IMR-90 (cell line): Measurements from ENCODE around the gene SLC4A5. TPM values are rescaled to one million over a fixed set of nuclear protein-coding genes. Genes with fewer than 3 reads are reported as not detected.

ENCODE experiments used
- ATAC-seq: fragments of 200-7000 bp; cut with Tn5 transposase; 2 replicates; pipeline ENCODE4 v1.9.1; 2020; ENCODE audit warnings: low read depth, mild to moderate bottlenecking, moderate library complexity
- BruUV-seq: library from RNA; stranded (reverse); fragments of 400-500 nt; replicated peaks from 2 replicates; lab custom pipeline; 2021; lab: Mats Ljungman, UMichigan
- CTCF ChIA-PET: fragments of 300-600 bp; formaldehyde crosslinking; extraction: SDS; loops from one replicate; lab custom pipeline; 2021; ENCODE audit warnings: antibody characterized with exemption; lab: Yijun Ruan, JAX
- POLR2A ChIA-PET: fragments of 300-600 bp; sonication (Branson Sonifier 250); formaldehyde crosslinking; loops from one replicate; lab custom pipeline; 2022; ENCODE audit warnings: antibody characterized with exemption; ENCODE audit not compliant: unreplicated experiment; lab: Charles Lee
- DNase-seq: peaks from one replicate; pipeline ENCODE4 v3.0.0; 2013
- H2AFZ ChIP-seq: replicated peaks from 2 replicates; pipeline ENCODE3; 2013; ENCODE audit warnings: low read length, mild to moderate bottlenecking; ENCODE audit not compliant: poor library complexity
- H2AK5ac ChIP-seq: 2 replicates; pipeline ENCODE4 v1.6.1; 2013; ENCODE audit warnings: low read depth, low read length, inconsistent platforms
- H2AK9ac ChIP-seq: replicated peaks from 2 replicates; pipeline ENCODE3; 2013; ENCODE audit warnings: mild to moderate bottlenecking, low read depth, low read length, moderate library complexity; ENCODE audit not compliant: poor library complexity
- H2BK120ac ChIP-seq: 2 replicates; pipeline ENCODE4 v1.6.1; 2013; ENCODE audit warnings: low read depth, low read length, inconsistent platforms
- H2BK15ac ChIP-seq: 3 replicates; pipeline ENCODE4 v1.6.1; 2013; ENCODE audit warnings: low read depth, low read length, inconsistent platforms
- H2BK20ac ChIP-seq: 2 replicates; pipeline ENCODE4 v1.6.1; 2013; ENCODE audit warnings: low read depth, mild to moderate bottlenecking, inconsistent platforms, low read length, moderate library complexity
- H2BK5ac ChIP-seq: 2 replicates; pipeline ENCODE4 v1.6.1; 2013; ENCODE audit warnings: mild to moderate bottlenecking, low read depth, low read length, inconsistent platforms; ENCODE audit not compliant: poor library complexity, severe bottlenecking
- H3K14ac ChIP-seq: replicated peaks from 2 replicates; pipeline ENCODE4 v1.6.1; 2013; ENCODE audit warnings: low read depth, low read length, inconsistent platforms
- H3K18ac ChIP-seq: 2 replicates; pipeline ENCODE4 v1.6.1; 2013; ENCODE audit warnings: low read depth, low read length, control low read depth
- H3K23ac ChIP-seq: 2 replicates; pipeline ENCODE4 v1.6.1; 2013; ENCODE audit warnings: low read depth, low read length, inconsistent platforms
- H3K27ac ChIP-seq: 2 replicates; pipeline ENCODE4 v1.5.1; 2013; ENCODE audit warnings: mild to moderate bottlenecking, control low read depth, low read length; ENCODE audit not compliant: insufficient read depth
- H3K27me3 ChIP-seq: 2 replicates; pipeline ENCODE4 v1.6.1; 2013; ENCODE audit warnings: low read length; ENCODE audit not compliant: control insufficient read depth, insufficient read depth
- H3K36me3 ChIP-seq: 2 replicates; pipeline ENCODE4 v1.6.1; 2013; ENCODE audit warnings: low read length, mixed read lengths; ENCODE audit not compliant: control insufficient read depth, insufficient read depth
- H3K4ac ChIP-seq: 2 replicates; pipeline ENCODE4 v1.6.1; 2013; ENCODE audit warnings: low read depth, low read length, inconsistent platforms
- H3K4me1 ChIP-seq: 2 replicates; pipeline ENCODE4 v1.6.1; 2013; ENCODE audit warnings: low read length, mixed read lengths; ENCODE audit not compliant: control insufficient read depth, insufficient read depth
- H3K4me2 ChIP-seq: 2 replicates; pipeline ENCODE4 v1.6.1; 2013; ENCODE audit warnings: low read depth, mild to moderate bottlenecking, control low read depth, low read length, moderate library complexity
- H3K4me3 ChIP-seq: 2 replicates; pipeline ENCODE4 v1.5.1; 2013; ENCODE audit warnings: low read depth, mild to moderate bottlenecking, control low read depth, low read length, moderate library complexity; ENCODE audit not compliant: insufficient read depth
- H3K56ac ChIP-seq: 2 replicates; pipeline ENCODE4 v1.6.1; 2013; ENCODE audit warnings: low read length, inconsistent platforms; ENCODE audit not compliant: insufficient read depth; ENCODE audit errors: extremely low read depth
- H3K79me1 ChIP-seq, 2 experiments: 2 replicates each; pipeline ENCODE4 v1.6.1; 2013; ENCODE audit warnings: low read length in 2 of 2, inconsistent platforms in 1 of 2, low read depth in 1 of 2
- H3K9ac ChIP-seq: 2 replicates; pipeline ENCODE4 v1.6.1; 2013; ENCODE audit warnings: low read depth, low read length, control low read depth
- H3K9me1 ChIP-seq: 2 replicates; pipeline ENCODE4 v1.6.1; 2013; ENCODE audit warnings: low read length, inconsistent platforms; ENCODE audit not compliant: insufficient read depth
- H3K9me3 ChIP-seq: 2 replicates; pipeline ENCODE4 v1.6.1; 2013; ENCODE audit warnings: low read length; ENCODE audit not compliant: control insufficient read depth, insufficient read depth
- H4K20me1 ChIP-seq: 2 replicates; pipeline ENCODE4 v1.6.1; 2013; ENCODE audit warnings: low read length, inconsistent platforms; ENCODE audit not compliant: insufficient read depth
- H4K5ac ChIP-seq: 2 replicates; pipeline ENCODE4 v1.6.1; 2013; ENCODE audit warnings: mild to moderate bottlenecking, low read depth, low read length, control low read depth
- H4K8ac ChIP-seq, 2 experiments: 2 replicates each; pipeline ENCODE4 v1.6.1; 2013; ENCODE audit warnings: low read depth in 2 of 2, low read length in 2 of 2, control low read depth in 1 of 2, inconsistent platforms in 1 of 2
- H4K91ac ChIP-seq: 2 replicates; pipeline ENCODE4 v1.6.1; 2013; ENCODE audit warnings: low read depth, low read length, inconsistent platforms; ENCODE audit not compliant: insufficient read depth
- BHLHE40 ChIP-seq: fragments of 150-350 bp; IDR thresholded peaks from 2 replicates; pipeline ENCODE4 v1.6.1; 2016; ENCODE audit warnings: mild to moderate bottlenecking, low read depth, low read length
- MAFK ChIP-seq: IDR thresholded peaks from 2 replicates; pipeline ENCODE4 v1.6.1; 2012; ENCODE audit warnings: low read depth, low read length, improper control_type of control experiment
- MAZ ChIP-seq: IDR thresholded peaks from 2 replicates; pipeline ENCODE4 v1.6.1; 2012; ENCODE audit warnings: low read depth, mild to moderate bottlenecking, low read length, improper control_type of control experiment, moderate library complexity, borderline replicate concordance
- MXI1 ChIP-seq: IDR thresholded peaks from 2 replicates; pipeline ENCODE4 v1.6.1; 2012; ENCODE audit warnings: low read depth, mild to moderate bottlenecking, low read length, moderate library complexity, borderline replicate concordance
- POLR2A ChIP-seq: IDR thresholded peaks from 2 replicates; pipeline ENCODE4 v1.6.1; 2012; ENCODE audit warnings: mild to moderate bottlenecking, low read depth, low read length
- RCOR1 ChIP-seq: IDR thresholded peaks from 2 replicates; pipeline ENCODE4 v1.6.1; 2012; ENCODE audit warnings: mild to moderate bottlenecking, low read length, improper control_type of control experiment; ENCODE audit not compliant: insufficient replicate concordance
- RFX5 ChIP-seq: IDR thresholded peaks from 2 replicates; pipeline ENCODE4 v1.8.0; 2012; ENCODE audit warnings: low read depth, mild to moderate bottlenecking, low read length, moderate library complexity
- SMC3 ChIP-seq: fragments of 150-350 bp; IDR thresholded peaks from 2 replicates; pipeline ENCODE4 v1.6.1; 2016; ENCODE audit warnings: low read depth, mild to moderate bottlenecking, antibody characterized with exemption, low read length, moderate library complexity
- WGBS, 2 experiments: methylation state at CpG; one replicate each; pipeline versions ENCODE4 v1.1.5 to v1.1.7; 2013; ENCODE audit warnings: missing lambda C conversion rate in 2 of 2; ENCODE audit not compliant: insufficient read length in 1 of 2; ENCODE audit errors: extremely low coverage in 2 of 2; 5-methylcytosine and 5-hydroxymethylcytosine counted together
- dilution Hi-C: fragments of 300-500 bp; cut with HindIII; formaldehyde crosslinking; loops from one replicate; pipeline ENCODE4 v1.14.3; 2018; ENCODE audit warnings: low sequenced_read_pairs; ENCODE audit not compliant: unreplicated experiment
- in situ Hi-C: fragments of 300-500 bp; cut with MboI; formaldehyde crosslinking; loops from 3 replicates; pipeline ENCODE4 v1.14.3; 2019; ENCODE audit warnings: low sequenced_read_pairs, inconsistent platforms, mixed read lengths
- intact Hi-C: fragments of 100-400 bp; cut with micrococcal nuclease; formaldehyde crosslinking; loops from 2 replicates; pipeline ENCODE4 v1.10.0; 2022
- polyA plus RNA-seq, 3 experiments: library from polyadenylated mRNA; depleted of rRNA; stranded (reverse); fragments of >200 nt; gene quantifications; 2 replicates each; pipeline ENCODE4 v1.2.3, GENCODE V29; 2012; ENCODE audit warnings: low replicate concordance in 1 of 3
- total RNA-seq: library from RNA; depleted of rRNA; stranded (reverse); fragments of >200 nt; gene quantifications from 2 replicates; pipeline ENCODE4 v1.2.3, GENCODE V29; 2012

The SLC4A5 gene
- total and polyA plus RNA-seq, 2 of the 4 experiments (the other 2 are of a cell fraction) = 0.18 to 0.22 TPM

DNA sequence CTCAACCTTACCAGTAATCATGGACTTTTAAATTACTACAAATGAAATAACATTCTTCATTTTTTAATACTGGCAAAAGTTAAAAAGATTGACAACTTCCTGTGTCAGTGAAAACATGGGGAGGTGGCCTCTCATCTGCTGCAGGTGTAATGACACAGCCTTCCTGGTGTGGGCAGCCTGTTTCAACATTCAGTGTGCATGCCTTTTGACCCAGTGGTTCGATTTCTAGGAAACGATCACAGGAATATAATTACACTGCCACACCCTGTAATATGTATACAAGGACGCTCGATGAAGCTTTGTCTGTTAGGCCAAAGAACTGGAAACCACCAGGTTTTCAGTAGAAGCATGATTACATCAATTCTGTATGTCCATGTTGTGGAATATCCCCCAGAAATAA is 76.1 kb downstream of the SLC4A5 start:
- no peak overlapping the region for H2AK9ac ChIP-seq
- dilution Hi-C loops (no loop called here), in situ Hi-C loops (no loop called here), intact Hi-C loops (no loop called here)
- no peak overlapping the region for H3K4me3 ChIP-seq
- H3K9me1 ChIP-seq = no peaks in the 10 kb centered on the region
- no peak overlapping the region for H3K27ac ChIP-seq
- H3K36me3 ChIP-seq = no peaks in the 10 kb centered on the region
- no peak overlapping the region for H3K4me2 ChIP-seq
- no peak overlapping the region for H2BK120ac ChIP-seq
- H2BK15ac ChIP-seq = no peak overlapping the region
- no peak overlapping the region for H3K14ac ChIP-seq
- H2BK5ac ChIP-seq = no peak overlapping the region
- H3K79me1 ChIP-seq = no peaks in the 10 kb centered on the region
- WGBS, 2 experiments = no CpG with 5 or more reads among the region's 4 CpGs
- H3K23ac ChIP-seq = no peak overlapping the region
- no peak overlapping the region for H4K5ac ChIP-seq
- H2AK5ac ChIP-seq = no peak overlapping the region
- H2BK20ac ChIP-seq = no peak overlapping the region
- POLR2A ChIA-PET = no interaction called here
- no peaks in the 10 kb centered on the region for H3K4me1 ChIP-seq
- H4K91ac ChIP-seq = no peak overlapping the region
- no peak for DNase-seq
- no TSS peak for BruUV-seq
- CTCF ChIA-PET = interaction anchor here (0.6 kb wide), 1 partner anchor 764 kb away, joined by 6 read pairs; no protein-coding TSS in a partner anchor
- no peak for ATAC-seq
- no peak overlapping the region for H4K8ac ChIP-seq
- TF ChIP-seq MAFK = no peak
- no peak for TF ChIP-seq SMC3
- TF ChIP-seq POLR2A = no peak
- TF ChIP-seq MXI1 = no peak
- no peak for TF ChIP-seq RCOR1
- no peak for TF ChIP-seq MAZ
- no peak for TF ChIP-seq BHLHE40
- no peak for TF ChIP-seq RFX5
- no peak overlapping the region for H3K4ac ChIP-seq
- no peak overlapping the region for H3K18ac ChIP-seq
- no peaks in the 10 kb centered on the region for H4K20me1 ChIP-seq
- H3K56ac ChIP-seq = no peak overlapping the region
- H2AFZ ChIP-seq = no peak overlapping the region
- H3K9ac ChIP-seq = no peak overlapping the region
- H3K9me3 ChIP-seq = no peaks in the 10 kb centered on the region
- peaks cover 22% of the 10 kb centered on the region for H3K27me3 ChIP-seq
